Gastrocnemius medialis (tissue), 4 donors: ENCODE data around the gene TCEAL7.

Source experiments
- CTCF ChIP-seq, 5 experiments: fragments of 450-650 bp in 3 of 5; fragments of 200-600 bp in 2 of 5; sonication (generic) in 2 of 5; IDR thresholded peaks in 4 of 5; conservative IDR thresholded peaks in 1 of 5; 1 replicate in 4 of 5; 2 replicates in 1 of 5; pipeline ENCODE4 v1.5.1; 2016 to 2019; ENCODE audit warnings: antibody characterized with exemption in 5 of 5, mild to moderate bottlenecking in 3 of 5, moderate library complexity in 3 of 5
- POLR2A ChIP-seq, 2 donors: fragments of 450-650 bp; IDR thresholded peaks; one replicate each; pipeline ENCODE4 v1.6.1; 2017; ENCODE audit warnings: antibody characterized with exemption in 2 of 2, mild to moderate bottlenecking in 2 of 2, moderate library complexity in 2 of 2

DNA sequence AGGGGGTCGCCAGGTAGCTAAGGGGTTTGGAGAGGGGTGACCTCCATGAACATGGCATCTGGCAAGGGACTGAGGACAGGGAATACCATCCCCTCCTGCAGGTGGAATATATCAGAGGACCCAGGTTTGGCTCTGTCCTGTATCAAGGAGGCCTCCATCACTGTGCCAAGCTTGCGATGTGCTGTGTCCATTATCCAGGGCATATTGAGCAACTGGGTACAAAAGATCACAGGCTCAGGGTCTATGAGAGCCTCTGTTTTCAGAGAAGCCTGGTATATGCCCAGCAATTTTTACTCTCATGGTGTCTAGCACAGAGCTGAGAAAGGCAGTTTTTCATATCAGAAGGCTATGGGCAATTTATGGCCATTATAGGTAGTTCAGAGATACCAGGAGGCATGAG, 36.9 kb upstream of the TCEAL7 start:
- no peak for TF ChIP-seq CTCF (IDR thresholded peaks at IDR 0.05 in 4 of 5, conservative IDR thresholded peaks at IDR 0.05 in 1 of 5)
- no peak for TF ChIP-seq POLR2A (IDR thresholded peaks at IDR 0.05)
